Fibroblast of the aortic adventitia (primary cell): ENCODE data around the gene SAC3D1. TPM values are rescaled to one million over a fixed set of nuclear protein-coding genes. Genes with fewer than 3 reads are reported as not detected.
A peak's percentile ranks its signal among the peaks of the same experiment; 100 is the strongest.

Source experiments
- DNase-seq: peaks from one replicate; pipeline ENCODE4 v3.0.0-alpha.2; 2010; ENCODE audit warnings: low read depth
- H3K4me3 ChIP-seq: 2 replicates; pipeline ENCODE4 v1.5.1; 2011; ENCODE audit warnings: low read depth, mild to moderate bottlenecking, control low read depth, low read length, moderate library complexity
- total RNA-seq: library from RNA; depleted of rRNA; stranded (reverse); fragments of >200 nt; gene quantifications from 2 replicates; pipeline ENCODE4 v1.2.3, GENCODE V29; 2012; ENCODE audit warnings: low replicate concordance
- TF ChIP-seq, protein P1 (sequence below): IDR thresholded peaks from 2 replicates; pipeline ENCODE4 v1.5.1; 2011; ENCODE audit warnings: mild to moderate bottlenecking, low read length, control low read depth, inconsistent platforms; ENCODE audit not compliant: insufficient read depth

The SAC3D1 gene
- total RNA-seq, 1 donor = 13.0 TPM

DNA sequence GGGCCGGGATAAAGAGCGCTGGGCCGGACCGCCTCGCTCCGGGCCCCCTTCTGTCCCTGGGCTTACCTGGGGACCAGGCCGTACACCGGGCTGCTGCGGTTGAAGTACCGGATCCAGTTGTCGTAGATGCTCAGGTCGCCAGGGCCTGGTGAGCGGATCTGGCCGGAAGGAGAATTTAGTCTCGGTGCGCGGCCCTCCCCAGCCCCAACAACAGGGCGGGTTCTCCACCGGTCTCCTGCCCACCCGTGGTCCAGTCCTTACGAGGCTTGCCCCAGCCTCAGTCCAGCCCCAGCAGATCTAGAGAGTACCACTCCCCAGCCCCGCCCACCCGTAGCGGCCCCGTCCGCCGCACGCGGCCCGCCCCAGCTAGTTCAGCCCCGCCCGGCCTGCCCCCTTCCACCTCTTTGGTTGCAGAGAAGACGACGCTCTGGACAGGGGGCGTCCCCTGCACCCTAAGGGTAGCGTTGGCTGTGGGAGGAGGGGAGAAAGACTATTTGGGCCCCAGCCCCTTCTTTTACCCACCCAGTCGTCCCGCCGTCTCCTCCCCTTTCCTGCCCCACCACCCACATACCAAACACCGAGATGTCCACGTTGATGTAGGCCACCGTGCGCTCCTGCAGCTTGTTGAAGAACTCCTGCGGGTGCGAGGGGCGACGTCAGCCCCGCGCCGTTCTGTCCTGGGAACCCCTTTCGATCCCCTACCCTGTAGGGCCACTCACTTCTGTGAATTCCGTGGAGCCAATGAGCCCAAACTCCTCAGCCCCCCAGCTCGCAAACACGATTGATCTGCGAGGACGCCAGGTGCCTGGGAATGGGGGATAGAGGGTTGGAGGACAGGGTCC, 6.8 kb downstream of the SAC3D1 start:
- DNase-seq = no peak
- TF ChIP-seq, protein P1, sequence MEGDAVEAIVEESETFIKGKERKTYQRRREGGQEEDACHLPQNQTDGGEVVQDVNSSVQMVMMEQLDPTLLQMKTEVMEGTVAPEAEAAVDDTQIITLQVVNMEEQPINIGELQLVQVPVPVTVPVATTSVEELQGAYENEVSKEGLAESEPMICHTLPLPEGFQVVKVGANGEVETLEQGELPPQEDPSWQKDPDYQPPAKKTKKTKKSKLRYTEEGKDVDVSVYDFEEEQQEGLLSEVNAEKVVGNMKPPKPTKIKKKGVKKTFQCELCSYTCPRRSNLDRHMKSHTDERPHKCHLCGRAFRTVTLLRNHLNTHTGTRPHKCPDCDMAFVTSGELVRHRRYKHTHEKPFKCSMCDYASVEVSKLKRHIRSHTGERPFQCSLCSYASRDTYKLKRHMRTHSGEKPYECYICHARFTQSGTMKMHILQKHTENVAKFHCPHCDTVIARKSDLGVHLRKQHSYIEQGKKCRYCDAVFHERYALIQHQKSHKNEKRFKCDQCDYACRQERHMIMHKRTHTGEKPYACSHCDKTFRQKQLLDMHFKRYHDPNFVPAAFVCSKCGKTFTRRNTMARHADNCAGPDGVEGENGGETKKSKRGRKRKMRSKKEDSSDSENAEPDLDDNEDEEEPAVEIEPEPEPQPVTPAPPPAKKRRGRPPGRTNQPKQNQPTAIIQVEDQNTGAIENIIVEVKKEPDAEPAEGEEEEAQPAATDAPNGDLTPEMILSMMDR = no peak
- peak overlapping the region; percentile 65 for H3K4me3 ChIP-seq

DNA sequence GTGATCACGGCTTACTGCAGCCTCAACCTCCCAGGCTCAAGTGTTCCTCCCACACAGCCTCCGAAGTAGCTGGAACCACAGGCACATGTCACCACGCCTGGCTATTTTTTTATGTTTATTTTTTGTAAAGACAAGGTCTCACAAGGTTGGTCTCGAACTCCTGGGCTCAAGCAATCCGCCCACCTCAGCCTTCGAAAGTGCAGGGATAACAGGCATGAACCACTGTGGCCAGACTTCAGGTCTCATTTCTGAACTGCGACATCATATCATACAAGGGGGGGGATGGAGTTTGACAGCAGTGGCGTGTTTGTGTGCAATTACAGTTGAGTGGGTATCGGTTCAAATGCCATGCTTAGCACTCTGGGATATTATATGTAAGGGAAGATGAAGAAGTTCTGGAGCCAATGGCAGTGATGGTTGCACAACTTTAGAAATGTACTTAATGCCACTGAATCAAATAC, 10.4 kb downstream of the SAC3D1 start:
- H3K4me3 ChIP-seq = no peak overlapping the region
- TF ChIP-seq, protein P1 = no peak
- DNase-seq = no peak

DNA sequence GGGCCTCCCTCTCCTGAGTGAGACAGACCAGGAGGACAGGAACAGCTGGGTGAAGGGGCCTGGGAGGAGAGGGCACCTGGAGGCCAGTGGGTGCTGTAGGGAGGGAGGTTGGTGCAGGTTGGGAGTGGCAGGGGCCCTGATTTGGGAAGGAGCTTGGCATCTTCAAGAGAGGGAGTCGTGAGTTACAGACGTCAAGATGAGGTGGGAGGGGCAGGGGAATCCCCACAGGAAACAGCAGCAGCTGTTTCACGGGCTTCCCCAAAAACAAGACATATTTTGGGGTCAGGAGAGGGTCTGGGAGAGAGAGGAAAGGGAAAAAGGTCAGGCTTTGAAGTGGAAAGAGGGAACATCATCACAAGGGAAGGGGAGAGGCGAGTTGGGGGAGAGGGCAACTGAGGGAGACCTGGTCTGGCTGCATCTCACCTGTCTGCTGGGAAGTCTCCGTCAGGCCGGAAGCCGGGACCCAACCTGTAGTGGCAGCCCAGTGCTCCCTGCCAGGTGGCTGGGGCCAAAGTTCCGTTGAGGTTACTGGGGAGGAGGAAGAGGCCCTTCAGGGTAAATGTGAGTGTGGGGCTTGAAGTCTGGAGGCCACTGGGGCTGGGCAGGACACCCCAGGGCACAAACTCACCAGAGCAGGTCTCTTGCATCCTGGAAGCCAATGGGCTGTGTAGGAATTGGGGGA, 13.0 kb downstream of the SAC3D1 start:
- no peak for DNase-seq
- TF ChIP-seq, protein P1 = no peak
- no peak overlapping the region for H3K4me3 ChIP-seq

DNA sequence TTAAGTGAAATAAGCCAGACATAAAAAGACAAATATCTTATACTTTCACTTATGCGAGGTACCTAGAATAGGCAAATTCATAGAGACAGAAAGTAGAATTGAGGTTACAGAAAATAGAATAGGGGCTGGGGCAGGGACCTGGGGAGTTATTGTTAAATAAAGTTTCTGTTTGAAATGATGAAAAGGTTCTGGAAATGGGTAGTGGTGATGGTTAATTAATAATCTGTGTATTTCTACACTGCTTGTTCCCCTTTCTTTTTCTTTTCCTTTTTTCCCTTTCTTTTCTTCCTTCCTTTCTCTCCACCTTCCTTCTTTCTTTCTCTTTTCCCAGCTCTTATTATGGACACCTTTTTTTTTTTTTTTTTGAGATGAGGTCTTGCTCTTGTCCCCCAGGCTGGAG, 14.5 kb downstream of the SAC3D1 start:
- no peak for DNase-seq
- H3K4me3 ChIP-seq = no peak overlapping the region
- TF ChIP-seq, protein P1 = no peak

DNA sequence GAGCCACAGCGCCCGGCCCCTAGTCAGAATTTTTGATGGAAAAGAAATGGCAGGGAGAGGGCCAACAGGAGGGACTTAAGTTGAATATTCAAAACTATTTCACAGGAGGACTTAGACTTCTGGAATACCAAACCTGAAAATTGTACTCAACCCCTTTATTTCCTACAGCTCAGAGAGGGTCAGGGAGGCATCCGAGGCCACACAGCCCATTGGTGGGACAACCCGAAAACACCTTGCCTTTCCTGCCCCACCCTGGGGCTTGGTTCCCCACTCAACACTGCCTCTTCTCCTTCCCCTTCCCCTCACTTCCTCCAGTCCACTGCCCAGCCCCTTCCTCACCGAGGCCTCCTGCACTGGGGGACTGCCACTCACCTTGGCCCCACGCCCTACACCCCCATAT, 16.0 kb downstream of the SAC3D1 start:
- no peak for DNase-seq
- no peak overlapping the region for H3K4me3 ChIP-seq
- TF ChIP-seq, protein P1 = no peak

DNA sequence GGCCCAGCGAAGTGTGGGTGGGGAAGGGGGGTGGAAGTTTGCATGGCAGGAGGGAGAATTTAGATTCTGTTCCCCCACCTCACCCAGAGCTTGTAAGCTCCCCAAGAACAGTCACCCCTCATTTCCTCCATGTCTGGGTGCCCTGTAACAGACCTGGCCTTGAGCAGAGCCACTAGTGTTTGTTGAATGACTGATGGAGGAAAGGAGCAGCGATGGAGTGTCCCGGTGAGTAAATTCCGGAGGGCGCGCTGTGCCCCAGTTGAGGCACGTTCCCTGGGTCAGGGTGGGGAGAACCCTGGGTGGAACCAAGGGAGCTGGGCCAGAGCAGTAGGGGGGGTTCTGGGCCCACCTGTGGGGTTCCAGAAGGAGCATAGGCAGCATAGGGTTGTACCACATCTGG, 16.5 kb downstream of the SAC3D1 start:
- no peak overlapping the region for H3K4me3 ChIP-seq
- TF ChIP-seq, protein P1 = no peak
- DNase-seq = no peak
